ENCODE results near the gene CKAP5. TPM values are rescaled to one million over a fixed set of nuclear protein-coding genes. Genes with fewer than 3 reads are reported as not detected.
A peak's percentile ranks its signal among the peaks of the same experiment; 100 is the strongest.

The CKAP5 gene
- total and polyA plus RNA-seq, 2 experiments from 2014 or later: 67.9 to 120 TPM

GRCh38 chr11:46769636-46770221 is 76.4 kb downstream of the CKAP5 start (continued):
- TF ChIP-seq ZNF462 (CRISPR knock-in tag; IDR thresholded peaks at IDR 0.05) (no peak), NANOG (IDR thresholded peaks at IDR 0.05; ENCODE audit: borderline replicate concordance) (no peak)

- H3K27ac Mint-ChIP-seq: no peak overlapping the region
- H3K36me3 ChIP-seq (ENCODE audit: insufficient read depth): peaks cover 74% of the 10 kb centered on the region
- ATAC-seq (no peak), DNase-seq (ENCODE audit: low spot score) (no peak)
- no peaks in the 10 kb centered on the region for H3K9me3 Mint-ChIP-seq
- H3K27me3 ChIP-seq (ENCODE audit: insufficient read depth): no peaks in the 10 kb centered on the region
- no peak overlapping the region for H2AFZ ChIP-seq
- H3F3A ChIP-seq (replicated peaks; ENCODE audit: low read depth): peaks cover 5% of the 10 kb centered on the region; the same call in 1 of the 2 replicates
- peaks cover 17% of the 10 kb centered on the region; the same call in 2 of the 3 replicates for H3K4me1 Mint-ChIP-seq
- peaks cover 74% of the 10 kb centered on the region for H3K36me3 Mint-ChIP-seq (ENCODE audit: low read depth)
- peaks cover 6% of the 10 kb centered on the region; the same call in 1 of the 2 replicates for H4K20me1 ChIP-seq (replicated peaks; ENCODE audit: insufficient read depth)
- H3K27me3 Mint-ChIP-seq (ENCODE audit: insufficient read depth, low read depth, poor library complexity): peaks cover 2% of the 10 kb centered on the region
- peaks cover 14% of the 10 kb centered on the region for H3K4me1 ChIP-seq (ENCODE audit: insufficient read depth)
- H3K4me2 ChIP-seq: peak overlapping the region; percentile 34; the same call in 1 of the 2 replicates
- no peaks in the 10 kb centered on the region for H3K79me2 ChIP-seq (replicated peaks; ENCODE audit: insufficient read depth)
- no peak overlapping the region for H3K4me3 ChIP-seq
- H3K9me2 ChIP-seq (ENCODE audit: insufficient read depth): no peaks in the 10 kb centered on the region
- H3K4me3 Mint-ChIP-seq: no peak overlapping the region
- H3K27ac ChIP-seq (ENCODE audit: low read depth): peak overlapping the region; percentile 46; the same call in 1 of the 2 replicates
- no peak for TF ChIP-seq ZNF331 (CRISPR knock-in tag; IDR thresholded peaks at IDR 0.05; ENCODE audit: low read depth)
- TF ChIP-seq STAT1 (IDR thresholded peaks at IDR 0.05; ENCODE audit: unreplicated experiment): no peak
- TF ChIP-seq NANOG (IDR thresholded peaks at IDR 0.05; ENCODE audit: borderline replicate concordance): no peak
- TF ChIP-seq REST (IDR thresholded peaks at IDR 0.05; ENCODE audit: unreplicated experiment): no peak
- no peak for TF ChIP-seq EZH2phosphoT487 (IDR thresholded peaks at IDR 0.05; ENCODE audit: unreplicated experiment)
- TF ChIP-seq EZH2 (IDR thresholded peaks at IDR 0.05; ENCODE audit: low read depth, unreplicated experiment): no peak
- TF ChIP-seq ETS1 (IDR thresholded peaks at IDR 0.05): no peak
- no peak for TF ChIP-seq ZNF114 (CRISPR knock-in tag; IDR thresholded peaks at IDR 0.05)
These were observed 79.4 kb downstream of the CKAP5 start for GRCh38 chr11:46766656-46767055.

All from GM23338 (cell line).